ENCODE data around the gene NUMB.
"Not testable (repeated sequence)": the region's sequence is repeated elsewhere in the genome, so short reads cannot be mapped to it uniquely, and the experiment has no call there.

Gene NUMB

DNA sequence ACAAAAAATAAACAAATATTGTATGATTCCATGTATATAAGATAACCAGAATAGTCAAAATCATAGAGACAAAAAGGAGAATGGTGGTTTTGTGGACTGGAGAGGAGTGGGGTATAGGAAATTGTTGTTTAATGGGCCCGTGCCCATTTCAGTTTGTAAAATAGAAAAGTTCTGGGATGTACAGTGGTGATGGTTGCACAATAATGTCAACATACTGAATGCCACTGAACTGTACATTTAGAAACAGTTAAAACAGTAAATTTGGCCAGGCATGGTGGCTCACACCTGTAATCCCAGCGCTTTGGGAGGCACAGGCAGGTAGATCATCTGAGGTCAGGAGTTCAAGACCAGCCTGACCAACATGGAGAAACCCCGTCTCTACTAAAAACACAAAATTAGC lies 40.1 kb downstream of the NUMB start:
- no peak for DNase-seq

DNA sequence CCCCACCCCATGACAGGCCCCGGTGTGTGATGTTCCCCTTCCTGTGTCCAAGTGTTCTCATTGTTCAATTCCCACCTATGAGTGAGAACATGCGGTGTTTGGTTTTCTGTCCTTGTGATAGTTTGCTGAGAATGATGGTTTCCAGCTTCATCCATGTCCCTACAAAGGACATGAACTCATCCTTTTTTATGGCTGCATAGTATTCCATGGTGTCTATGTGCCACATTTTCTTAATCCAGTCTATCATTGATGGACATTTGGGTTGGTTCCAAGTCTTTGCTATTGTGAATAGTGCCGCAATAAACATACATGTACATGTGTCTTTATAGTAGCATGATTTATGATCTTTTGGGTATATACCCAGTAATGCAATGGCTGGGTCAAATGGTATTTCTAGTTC lies 52.1 kb downstream of the NUMB start:
- DNase-seq: not testable (repeated sequence)

DNA sequence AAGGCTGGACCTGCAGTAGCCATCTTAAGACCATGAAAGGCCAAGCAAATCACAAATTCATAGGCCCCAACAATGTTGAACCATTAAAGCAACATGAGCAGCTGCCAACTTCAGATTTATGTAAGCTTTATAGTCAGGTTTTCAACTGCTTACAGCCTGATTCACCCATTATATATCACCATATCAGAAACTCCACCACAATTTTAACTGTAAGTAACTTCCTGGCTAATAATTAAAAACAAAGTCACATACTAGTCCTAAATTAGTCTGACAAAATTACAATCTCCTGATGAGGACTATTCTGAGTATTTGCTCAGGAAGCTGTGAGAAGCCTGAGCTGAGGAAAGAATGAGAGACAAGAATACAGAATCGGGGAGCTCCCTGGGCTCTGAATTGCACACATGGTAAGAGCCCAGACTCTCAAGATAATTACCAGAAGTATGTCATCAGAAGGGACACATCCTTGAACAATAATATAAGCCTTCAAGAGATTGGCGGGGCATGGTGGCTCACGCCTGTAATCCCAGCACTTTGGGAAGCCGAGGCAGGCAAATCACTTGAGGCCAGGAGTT lies 55.1 kb downstream of the NUMB start:
- no peak for DNase-seq

DNA sequence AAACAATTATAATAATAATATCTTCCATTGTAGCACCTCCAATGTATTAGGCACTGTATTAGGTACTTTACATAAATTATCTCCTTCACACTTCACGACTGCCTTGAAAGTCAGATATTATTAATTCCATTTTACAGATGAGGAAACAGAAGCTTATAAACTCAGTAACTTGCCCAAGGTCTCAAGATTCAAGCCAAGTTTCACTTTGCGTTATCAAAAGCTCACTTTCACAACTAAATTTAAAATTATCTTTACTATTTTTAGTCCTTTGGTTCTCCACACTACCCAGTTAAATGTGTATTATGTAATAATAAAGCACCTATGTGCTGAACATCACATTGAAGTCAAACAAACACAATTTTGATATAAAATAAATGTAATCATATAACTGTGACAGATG lies 55.8 kb downstream of the NUMB start:
- no peak for DNase-seq

DNA sequence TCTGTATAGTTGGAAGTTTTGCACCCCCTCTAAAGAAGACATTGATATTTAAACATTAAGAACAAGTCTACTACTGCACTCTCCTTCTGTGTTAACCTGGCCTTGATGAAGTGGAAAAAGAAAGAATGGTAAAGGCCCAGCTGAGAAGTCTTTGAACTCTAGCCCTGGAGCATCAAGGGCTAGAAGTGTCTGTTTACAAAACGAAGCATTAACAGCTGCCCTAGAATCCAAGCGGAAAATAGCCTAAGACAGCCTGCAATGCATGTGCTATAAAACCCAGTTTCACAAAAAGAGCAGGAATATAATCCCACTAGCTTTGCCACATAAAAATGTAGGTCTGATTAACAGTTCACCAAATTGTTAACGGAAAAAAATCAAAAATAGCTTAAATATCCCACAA lies 60.5 kb downstream of the NUMB start:
- DNase-seq: no peak

DNA sequence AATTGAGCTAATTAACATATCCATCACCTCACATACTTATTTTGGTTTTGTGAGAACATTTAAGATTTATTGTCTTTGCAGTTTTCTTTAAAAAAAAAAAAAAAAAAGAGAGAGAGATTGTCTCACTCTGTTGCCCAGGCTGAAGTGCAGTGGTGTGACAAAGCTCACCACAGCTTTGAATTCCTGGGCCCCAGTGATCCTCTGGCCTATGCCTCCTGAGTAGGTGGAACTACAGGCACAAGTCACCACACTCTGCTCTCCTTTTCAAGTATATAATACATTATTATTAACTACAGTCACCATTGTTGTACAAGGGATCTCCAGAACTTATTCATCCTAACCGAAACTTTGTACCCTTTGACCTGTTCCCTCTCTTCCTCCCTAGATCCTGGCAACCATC lies 64.0 kb downstream of the NUMB start:
- no peak for DNase-seq

DNA sequence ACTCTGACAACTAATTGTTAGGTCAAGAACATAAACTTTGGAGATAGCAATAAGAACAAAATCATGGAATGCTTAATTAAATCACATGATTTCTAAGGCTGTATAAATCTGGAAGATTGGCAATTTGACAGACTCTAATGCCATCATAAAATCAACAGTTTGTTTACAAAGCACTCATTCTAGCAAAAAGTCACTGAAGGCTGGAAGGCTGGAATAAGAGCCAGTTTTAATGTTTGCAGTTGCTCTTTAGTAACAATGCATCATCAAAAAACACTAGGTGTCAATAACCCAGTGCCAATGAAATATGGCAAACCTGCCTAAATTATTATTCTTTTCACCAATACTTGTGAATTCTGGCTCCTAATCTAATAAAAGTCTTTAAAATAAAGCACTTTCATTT lies 65.0 kb downstream of the NUMB start:
- no peak for DNase-seq

DNA sequence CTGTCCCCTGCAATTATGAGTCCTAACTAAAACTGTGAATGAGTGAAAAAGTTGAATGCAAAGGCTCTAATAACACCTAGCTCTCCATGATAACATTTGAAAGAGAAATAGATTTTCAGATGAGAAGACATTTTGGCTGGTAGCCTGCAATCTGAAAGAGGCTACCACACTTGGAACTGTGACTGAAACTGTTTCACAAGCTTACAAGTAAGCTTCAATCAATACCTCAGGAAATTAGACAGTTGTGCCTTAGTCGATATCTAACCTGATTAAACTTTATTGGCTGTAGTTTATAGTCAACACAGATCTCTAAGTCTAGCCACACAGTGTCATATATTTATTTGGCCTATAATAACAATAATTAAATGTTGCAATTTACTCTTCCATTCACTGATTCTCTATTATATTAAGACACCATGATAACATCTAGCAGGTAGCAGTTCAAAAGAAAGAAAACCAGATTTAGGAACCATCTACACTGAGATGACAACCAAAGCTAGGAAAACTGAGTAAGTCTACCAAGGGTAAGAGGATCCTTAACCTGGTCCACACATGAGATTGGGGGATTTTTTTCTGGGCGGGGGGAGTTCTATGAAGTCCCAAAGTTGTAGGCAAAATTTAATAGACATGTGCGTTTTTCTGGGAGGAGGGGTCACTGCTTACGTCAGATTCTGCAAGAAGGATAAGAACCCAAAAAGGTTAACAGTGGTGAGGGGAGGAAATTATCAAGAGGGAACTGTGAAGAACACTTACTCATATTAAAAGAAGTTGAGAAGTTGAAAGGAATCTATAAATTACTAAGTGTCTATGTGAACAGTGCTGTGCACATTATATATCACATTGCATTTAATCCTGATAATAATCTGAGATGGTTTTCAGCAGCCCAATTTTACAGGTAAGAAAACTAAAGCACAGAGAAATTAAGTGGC lies 65.8 kb downstream of the NUMB start:
- DNase-seq: no peak

DNA sequence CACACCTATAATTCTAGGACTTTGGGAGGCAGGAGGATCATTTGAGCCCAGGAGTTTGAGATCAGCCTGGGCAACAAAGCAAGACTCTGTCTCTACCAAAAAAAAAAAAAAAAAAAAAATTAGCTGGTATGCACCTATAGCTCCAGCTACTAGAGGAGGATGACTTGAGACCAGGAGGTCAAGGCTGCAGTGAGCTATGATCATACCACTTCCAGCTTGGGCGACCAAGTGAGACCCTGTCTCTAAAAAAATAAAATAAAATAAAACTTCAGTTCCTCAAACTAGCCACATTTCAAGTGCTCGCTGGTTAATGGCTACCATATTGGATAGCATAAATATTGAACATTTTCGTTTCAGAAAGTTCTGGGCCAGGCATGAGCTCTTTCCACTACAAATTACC lies 70.5 kb downstream of the NUMB start:
- DNase-seq: not testable (repeated sequence)

DNA sequence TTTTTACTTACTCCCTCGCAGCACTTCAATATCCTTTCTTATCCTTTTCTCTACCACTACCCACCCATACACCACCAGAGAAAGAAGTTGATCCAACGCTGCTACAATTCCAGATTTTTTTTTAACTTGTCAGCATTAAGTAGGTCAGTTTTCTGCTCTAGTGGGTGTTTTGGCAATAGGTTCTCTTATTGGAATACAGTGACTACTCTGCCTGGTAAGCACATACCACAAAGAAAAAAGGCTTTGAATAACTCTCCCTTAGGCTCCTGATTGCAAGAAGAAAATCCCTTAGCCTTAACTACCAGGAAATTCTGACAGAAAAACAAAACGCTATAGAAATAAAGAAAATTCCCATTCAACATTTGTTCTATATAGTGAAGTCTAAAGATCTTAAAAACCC lies 72.0 kb downstream of the NUMB start:
- no peak for DNase-seq

DNA sequence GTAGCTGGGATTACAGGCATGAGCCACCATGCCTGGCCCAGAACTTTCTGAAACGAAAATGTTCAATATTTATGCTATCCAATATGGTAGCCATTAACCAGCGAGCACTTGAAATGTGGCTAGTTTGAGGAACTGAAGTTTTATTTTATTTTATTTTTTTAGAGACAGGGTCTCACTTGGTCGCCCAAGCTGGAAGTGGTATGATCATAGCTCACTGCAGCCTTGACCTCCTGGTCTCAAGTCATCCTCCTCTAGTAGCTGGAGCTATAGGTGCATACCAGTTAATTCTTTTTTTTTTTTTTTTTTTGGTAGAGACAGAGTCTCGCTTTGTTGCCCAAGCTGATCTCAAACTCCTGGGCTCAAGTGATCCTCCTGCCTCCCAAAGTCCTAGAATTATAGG lies 73.3 kb downstream of the NUMB start:
- not testable (repeated sequence) for DNase-seq

DNA sequence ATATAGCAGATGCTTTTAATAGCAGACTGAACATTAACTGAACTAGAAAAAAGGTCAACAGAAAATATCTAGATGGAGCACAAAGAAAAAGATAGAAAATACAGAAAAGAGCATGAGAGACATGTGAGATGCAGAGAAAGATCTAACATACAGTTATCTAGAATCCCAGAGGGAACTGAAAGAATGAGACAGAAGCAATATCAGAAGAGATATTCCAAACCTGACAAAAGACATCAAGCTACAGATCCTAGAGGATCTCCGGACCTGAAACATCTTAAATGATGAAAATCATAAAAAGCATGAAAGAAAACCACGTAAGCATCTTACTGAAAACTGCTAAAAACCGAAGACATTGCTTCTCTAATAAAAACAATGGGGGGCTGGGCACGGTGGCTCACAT lies 75.0 kb downstream of the NUMB start:
- no peak for DNase-seq

DNA sequence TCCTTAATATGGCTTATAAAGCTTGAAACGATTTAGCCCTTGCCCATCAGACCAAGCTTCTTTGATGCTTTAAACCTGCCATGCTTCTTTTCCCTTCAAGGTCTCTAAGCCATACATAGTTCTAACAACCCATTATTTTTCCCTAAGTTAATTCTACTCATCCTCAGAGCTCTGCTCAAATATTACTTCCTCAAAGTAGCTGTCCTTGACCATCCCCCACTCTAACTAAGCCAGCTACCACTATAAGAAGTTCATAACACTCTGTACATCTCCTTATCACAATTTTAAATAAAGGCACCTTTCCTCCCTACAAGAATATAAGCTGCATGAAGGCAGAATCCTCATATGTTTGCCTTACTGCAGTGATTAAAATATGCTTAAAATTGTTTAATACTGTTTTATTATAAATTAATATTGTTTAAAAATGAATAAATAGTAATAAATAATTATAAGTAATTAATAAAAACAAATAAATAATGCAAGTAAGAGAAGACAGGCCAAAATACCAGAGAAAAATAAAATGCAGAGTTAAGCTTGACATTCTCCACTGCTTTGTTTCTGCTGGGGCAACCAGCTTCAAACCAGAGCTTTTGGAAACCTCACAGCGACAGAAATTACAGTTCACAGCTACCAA lies 76.8 kb downstream of the NUMB start:
- no peak for DNase-seq

DNA sequence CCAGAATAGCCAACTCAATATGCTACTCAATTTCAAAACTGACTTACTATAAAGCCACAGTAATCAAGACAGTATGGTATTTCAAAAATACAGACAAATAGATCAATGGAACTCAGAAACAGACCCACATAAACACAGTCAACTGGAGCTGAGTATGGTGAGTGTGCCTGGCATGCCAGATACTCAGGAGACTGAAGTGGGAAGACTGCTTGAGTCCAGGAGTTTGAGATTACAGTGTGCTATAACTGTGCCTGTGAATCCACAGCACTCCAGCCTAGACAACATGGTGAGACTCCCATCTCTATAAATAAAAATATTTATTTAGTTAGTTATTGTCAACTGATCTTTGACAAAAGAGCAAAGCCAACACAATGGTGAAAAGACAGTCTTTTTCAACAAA lies 81.8 kb downstream of the NUMB start:
- DNase-seq: no peak

DNA sequence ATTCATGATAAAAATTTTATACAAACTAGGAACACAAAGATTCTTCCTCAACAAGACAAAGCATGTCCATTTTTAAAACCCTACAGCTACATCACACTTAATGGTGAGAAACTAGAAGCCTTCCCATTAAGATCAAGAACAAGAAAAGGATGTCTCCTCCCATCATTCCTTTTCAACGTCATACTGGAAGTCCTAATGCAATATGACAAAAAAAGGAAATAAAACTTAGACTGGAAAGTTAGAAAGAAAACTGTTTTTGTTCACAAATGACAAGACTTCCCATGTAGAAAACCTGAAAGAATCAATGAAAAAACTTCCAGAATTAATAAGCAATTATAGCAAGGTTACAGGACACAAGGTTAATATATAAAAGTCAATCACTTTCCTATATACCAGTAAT lies 82.5 kb downstream of the NUMB start:
- no peak for DNase-seq

DNA sequence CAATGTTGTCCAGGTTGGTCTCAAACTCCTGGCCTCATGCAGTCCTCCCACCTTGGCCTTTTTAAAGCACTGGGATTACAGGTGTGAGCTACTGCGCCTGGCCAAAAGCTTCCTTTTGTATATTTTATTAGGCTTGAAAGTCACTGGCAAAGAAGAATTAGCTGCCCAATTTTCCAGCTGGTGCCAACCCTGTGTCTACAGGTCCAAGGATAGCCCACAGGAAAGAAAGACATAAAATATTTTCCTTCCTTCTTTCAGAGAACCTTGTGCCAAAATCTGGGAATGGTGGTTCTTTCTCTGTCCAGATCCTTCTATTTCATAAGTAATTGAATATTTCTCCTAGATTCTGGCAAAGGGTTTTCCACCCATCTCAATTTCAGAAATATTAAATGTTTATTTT lies 84.1 kb downstream of the NUMB start:
- no peak for DNase-seq

DNA sequence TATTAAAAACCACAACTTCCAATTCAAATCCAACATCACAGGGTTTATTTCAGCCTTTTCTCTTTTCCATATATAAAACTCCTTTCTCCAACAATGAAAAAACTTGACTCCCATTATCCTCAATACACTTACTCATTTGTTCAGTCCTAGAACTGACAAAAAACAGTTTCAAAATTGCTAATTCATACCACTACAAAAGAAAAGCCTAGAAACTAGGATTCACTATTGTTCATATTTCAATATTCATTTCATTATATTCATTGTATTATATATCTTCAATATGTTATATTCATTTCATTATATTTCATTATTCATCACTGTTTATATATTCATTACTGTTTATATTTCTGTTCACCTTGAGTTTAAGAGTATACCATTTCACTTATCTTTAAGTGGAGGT lies 85.8 kb downstream of the NUMB start:
- no peak for DNase-seq

DNA sequence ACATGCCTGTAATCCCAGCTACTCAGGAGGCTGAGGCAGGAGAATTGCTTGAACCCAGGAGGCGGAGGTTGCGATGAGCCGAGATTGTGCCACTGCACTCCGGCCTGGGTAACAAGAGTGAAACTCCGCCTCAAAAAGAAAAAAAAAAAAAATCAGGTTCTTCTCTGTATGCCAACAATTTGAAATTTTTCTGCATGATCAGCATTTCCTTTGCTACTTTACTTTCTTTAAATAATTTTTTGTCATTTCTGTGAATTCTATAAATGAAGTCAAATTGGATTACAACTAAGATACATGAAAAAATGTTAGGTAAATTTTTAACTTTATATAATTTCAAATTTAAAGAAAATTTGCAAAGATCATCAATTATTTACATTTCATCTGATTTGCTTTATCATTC lies 87.8 kb downstream of the NUMB start:
- DNase-seq: no peak

DNA sequence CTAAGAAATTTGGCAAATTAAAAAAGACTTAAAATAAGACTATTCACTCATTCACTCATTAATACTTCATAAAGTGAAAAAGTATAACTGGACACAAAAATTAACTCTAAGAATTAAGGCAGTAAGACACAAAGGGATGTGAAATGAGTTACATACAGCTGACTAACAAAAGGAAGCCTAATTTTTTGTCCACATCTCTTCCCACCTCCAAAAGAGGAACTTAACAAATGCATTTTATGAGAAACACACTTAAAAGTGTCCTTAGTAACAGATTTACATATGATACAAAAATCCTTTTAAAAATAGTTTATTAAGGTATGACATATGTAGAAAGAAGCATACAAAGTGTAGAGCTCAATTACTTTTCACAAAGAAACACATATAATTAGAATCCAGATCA lies 88.9 kb downstream of the NUMB start:
- DNase-seq: no peak

DNA sequence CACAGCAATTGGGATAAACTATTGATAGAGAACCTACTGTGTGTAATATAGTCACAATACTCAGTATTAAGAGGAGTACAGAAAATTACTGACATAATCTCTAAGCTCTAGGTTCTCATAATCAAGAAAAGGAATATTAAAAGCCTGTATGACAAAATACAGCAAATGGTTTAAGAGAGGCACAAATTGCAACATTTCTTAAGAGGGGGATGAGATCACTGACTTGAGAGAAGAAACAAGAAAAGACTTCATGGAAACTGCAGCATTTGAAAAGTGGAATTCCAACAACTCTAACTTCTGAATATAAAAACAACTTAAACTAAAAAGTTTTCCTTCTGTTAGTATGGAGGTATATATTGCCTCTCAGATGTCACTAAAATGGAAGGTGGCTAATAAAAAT lies 89.7 kb downstream of the NUMB start:
- no peak for DNase-seq

DNA sequence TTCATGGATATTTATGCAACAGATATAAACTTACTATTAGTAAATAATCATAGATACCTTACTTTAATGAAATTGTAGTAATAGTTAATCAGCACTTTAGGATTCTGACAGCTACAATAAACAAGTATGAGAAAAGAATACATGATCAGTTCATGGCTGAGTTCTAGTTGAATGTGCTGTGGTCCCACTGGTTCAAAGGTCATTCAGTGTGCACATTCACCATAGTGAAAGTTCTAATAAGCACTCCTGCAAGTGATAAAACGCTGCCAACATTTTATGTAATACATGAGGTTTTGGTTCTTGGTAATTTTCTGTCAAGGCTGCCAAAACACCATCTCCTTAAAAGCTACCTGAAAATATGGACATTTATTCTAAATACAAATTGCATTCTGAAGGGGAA lies 92.6 kb downstream of the NUMB start:
- no peak for DNase-seq

DNA sequence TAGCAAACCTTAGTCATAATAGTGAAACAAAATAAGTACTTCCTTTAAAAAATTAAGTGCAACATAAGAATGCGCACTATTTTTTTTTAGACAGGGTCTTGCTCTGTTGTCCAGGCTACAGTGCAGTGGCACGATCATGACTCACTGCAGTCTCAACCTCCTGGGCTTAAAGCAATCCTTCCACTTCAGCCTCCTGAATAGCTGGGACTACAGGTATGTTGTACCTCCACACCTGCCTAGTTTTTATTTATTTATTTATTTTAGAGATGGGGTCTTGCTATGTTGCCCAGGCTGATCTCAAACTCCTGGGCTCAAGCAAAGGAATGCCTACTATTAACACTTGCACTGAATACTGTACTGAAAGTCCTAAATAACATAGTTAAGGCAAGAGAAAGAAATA lies 93.8 kb downstream of the NUMB start:
- no peak for DNase-seq

DNA sequence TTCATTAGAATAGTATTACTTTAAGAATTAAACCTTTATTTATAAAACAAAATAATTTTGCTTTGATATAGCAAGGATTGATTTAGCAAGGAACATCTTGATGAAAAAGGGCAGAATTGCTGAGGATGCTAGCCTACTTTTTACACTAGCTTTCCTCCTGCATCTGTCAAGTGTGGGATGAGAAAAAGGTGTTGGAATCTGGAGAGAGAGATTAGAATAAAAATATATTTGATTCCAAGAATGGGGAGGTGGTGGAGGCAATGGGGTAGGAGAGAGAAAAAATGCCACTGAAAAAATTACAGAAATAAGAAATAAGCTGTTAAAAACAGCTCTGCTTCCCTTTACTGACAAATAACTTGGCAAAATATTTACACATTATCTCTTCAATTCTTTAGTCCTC lies 98.9 kb downstream of the NUMB start:
- no peak for DNase-seq

DNA sequence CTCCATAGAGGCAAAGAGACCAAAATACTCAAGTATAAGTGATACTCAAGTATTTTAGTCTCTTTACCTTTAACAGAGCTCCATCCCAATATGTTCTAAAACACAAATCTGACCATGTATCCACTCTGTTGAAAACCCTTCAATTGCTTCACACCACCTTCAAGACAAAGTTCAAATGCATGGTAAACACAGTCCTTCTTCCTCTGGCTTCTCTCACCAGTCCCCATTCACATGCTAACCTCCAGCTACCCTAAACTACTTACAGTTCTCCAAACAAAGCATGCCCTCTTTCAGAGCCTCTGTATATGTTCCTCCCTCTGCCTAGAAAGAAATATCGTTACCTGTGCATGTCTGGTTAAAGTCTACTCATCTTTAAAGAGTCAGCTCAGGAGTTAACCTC lies 100.2 kb downstream of the NUMB start:
- no peak for DNase-seq
